Endodermal cell (in vitro differentiated cells): ENCODE data around the gene NLN. TPM values are rescaled to one million over a fixed set of nuclear protein-coding genes. Genes with fewer than 3 reads are reported as not detected.
"Not testable (repeated sequence)": the region's sequence is repeated elsewhere in the genome, so short reads cannot be mapped to it uniquely, and the experiment has no call there.

Source experiments
- DNase-seq: peaks from one replicate; pipeline ENCODE4 v3.0.0-alpha.2; 2017
- H3K27ac ChIP-seq: 2 replicates; pipeline ENCODE4 v1.5.1; 2013; ENCODE audit warnings: mild to moderate bottlenecking, low read depth, low read length, moderate library complexity
- H3K27me3 ChIP-seq: 2 replicates; pipeline ENCODE4 v1.6.1; 2013; ENCODE audit warnings: mild to moderate bottlenecking, low read length, moderate library complexity; ENCODE audit not compliant: insufficient read depth, control insufficient read depth, poor library complexity, severe bottlenecking
- H3K36me3 ChIP-seq: 2 replicates; pipeline ENCODE4 v1.7.0; 2013; ENCODE audit warnings: mild to moderate bottlenecking, low read length, moderate library complexity; ENCODE audit not compliant: control insufficient read depth, insufficient read depth
- H3K4me1 ChIP-seq: one replicate; pipeline ENCODE4 v1.7.0; 2013; ENCODE audit warnings: low read length; ENCODE audit not compliant: control insufficient read depth, insufficient read depth
- H3K4me3 ChIP-seq: 2 replicates; pipeline ENCODE4 v1.5.1; 2013; ENCODE audit warnings: mild to moderate bottlenecking, low read length, moderate library complexity
- H3K9ac ChIP-seq: 2 replicates; pipeline ENCODE4 v1.6.1; 2013; ENCODE audit warnings: mild to moderate bottlenecking, low read length, moderate library complexity; ENCODE audit not compliant: poor library complexity, severe bottlenecking; ENCODE audit errors: extremely low read depth
- H3K9me3 ChIP-seq: 2 replicates; pipeline ENCODE4 v1.6.1; 2013; ENCODE audit warnings: mild to moderate bottlenecking, low read length, moderate library complexity; ENCODE audit not compliant: control insufficient read depth
- H3K27ac Mint-ChIP-seq: 2 replicates; pipeline ENCODE4 v1.8.0; 2020; ENCODE audit warnings: mixed read lengths
- H3K27me3 Mint-ChIP-seq: 2 replicates; pipeline ENCODE4 v1.8.0; 2021; ENCODE audit warnings: mild to moderate bottlenecking, mixed read lengths; ENCODE audit not compliant: insufficient read depth
- H3K36me3 Mint-ChIP-seq: 2 replicates; pipeline ENCODE4 v1.8.0; 2020; ENCODE audit warnings: low read depth, mixed read lengths
- H3K4me1 Mint-ChIP-seq: 2 replicates; pipeline ENCODE4 v1.8.0; 2020; ENCODE audit warnings: mixed read lengths
- H3K4me3 Mint-ChIP-seq: 2 replicates; pipeline ENCODE4 v1.8.0; 2020; ENCODE audit warnings: mild to moderate bottlenecking, moderate library complexity, mixed read lengths
- H3K9me3 Mint-ChIP-seq: 2 replicates; pipeline ENCODE4 v1.8.0; 2020; ENCODE audit warnings: mild to moderate bottlenecking, mixed read lengths
- CTCF ChIP-seq: fragments of 200-600 bp; sonication (generic); conservative IDR thresholded peaks from 2 replicates; pipeline ENCODE4 v1.5.0; 2021; ENCODE audit warnings: antibody characterized with exemption, mild to moderate bottlenecking
- WGBS, 2 experiments: methylation state at CpG; one replicate each; pipeline versions ENCODE4 v1.1.5 to v1.1.7; 2013; ENCODE audit warnings: missing lambda C conversion rate in 2 of 2, mixed read lengths in 1 of 2; ENCODE audit not compliant: insufficient coverage in 1 of 2, insufficient read length in 1 of 2; 5-methylcytosine and 5-hydroxymethylcytosine counted together
- total RNA-seq, 2 donors: library from RNA; stranded (reverse); fragmentation: NEBNext Ultra II Directional in 1 of 2; extraction: Animal tissue kit (Norgen Biotek cat#: 25700) in 1 of 2; gene quantifications; 2 replicates in 1 of 2; 3 replicates in 1 of 2; pipeline ENCODE4 v1.2.1, GENCODE V29; 2021

Gene NLN
- total RNA-seq, 2 donors from 2014 or later = 110 to 136 TPM

GRCh38 chr5:65776441-65777141, 54.6 kb downstream of the NLN start:
- Mint-ChIP-seq H3K36me3 (peaks cover 48% of the 10 kb centered on the region), H3K9me3 (no peaks in the 10 kb centered on the region), H3K27me3 (no peaks in the 10 kb centered on the region), H3K4me3 (no peak overlapping the region), H3K27ac (no peak overlapping the region), H3K4me1 (peaks cover 3% of the 10 kb centered on the region)
- H3K9me3 ChIP-seq = no peaks in the 10 kb centered on the region
- no peak for TF ChIP-seq CTCF
- H3K27ac ChIP-seq = no peak overlapping the region
- H3K4me3 ChIP-seq = no peak overlapping the region
- no peaks in the 10 kb centered on the region for H3K27me3 ChIP-seq
- 80 to 93% methylated on average over 1 to 3 of the region's 3 CpGs for WGBS, 2 experiments
- no peak for DNase-seq
- peaks cover 8% of the 10 kb centered on the region for H3K4me1 ChIP-seq
- H3K36me3 ChIP-seq = peaks cover 42% of the 10 kb centered on the region
- no peak overlapping the region for H3K9ac ChIP-seq

GRCh38 chr5:65778126-65778525, 56.1 kb downstream of the NLN start:
- H3K9me3 Mint-ChIP-seq = no peaks in the 10 kb centered on the region

GRCh38 chr5:65779643-65780042, 57.6 kb downstream of the NLN start:
- Histone ChIP-seq H3K36me3 (peaks cover 57% of the 10 kb centered on the region), H3K27me3 (no peaks in the 10 kb centered on the region), H3K9me3 (no peaks in the 10 kb centered on the region), H3K27ac (no peak overlapping the region), H3K9ac (no peak overlapping the region), H3K4me3 (no peak overlapping the region), H3K4me1 (peaks cover 15% of the 10 kb centered on the region)
- no peak for DNase-seq
- TF ChIP-seq CTCF = no peak
- WGBS, 2 experiments = 89 to 92% methylated on average over 1 of the region's 1 CpG
- no peaks in the 10 kb centered on the region for H3K9me3 Mint-ChIP-seq
- no peaks in the 10 kb centered on the region for H3K27me3 Mint-ChIP-seq
- peaks cover 3% of the 10 kb centered on the region for H3K4me1 Mint-ChIP-seq
- no peak overlapping the region for H3K27ac Mint-ChIP-seq
- H3K36me3 Mint-ChIP-seq = peaks cover 61% of the 10 kb centered on the region
- no peak overlapping the region for H3K4me3 Mint-ChIP-seq

More at GRCh38 chr5:65778126-65778525, 56.1 kb downstream of the NLN start:
- no peak for DNase-seq
- H3K4me1 Mint-ChIP-seq = peaks cover 3% of the 10 kb centered on the region
- WGBS, 2 experiments = 73 to 100% methylated on average over 1 of the region's 1 CpG
- Histone ChIP-seq H3K9me3 (no peaks in the 10 kb centered on the region), H3K27me3 (no peaks in the 10 kb centered on the region), H3K4me1 (peaks cover 15% of the 10 kb centered on the region), H3K9ac (no peak overlapping the region), H3K4me3 (no peak overlapping the region), H3K27ac (no peak overlapping the region), H3K36me3 (peaks cover 54% of the 10 kb centered on the region)
- H3K4me3 Mint-ChIP-seq = no peak overlapping the region
- peaks cover 59% of the 10 kb centered on the region for H3K36me3 Mint-ChIP-seq
- no peak overlapping the region for H3K27ac Mint-ChIP-seq
- no peak for TF ChIP-seq CTCF
- H3K27me3 Mint-ChIP-seq = no peaks in the 10 kb centered on the region

GRCh38 chr5:65788296-65788695, 66.3 kb downstream of the NLN start:
- not testable (repeated sequence) for H3K4me1 Mint-ChIP-seq, DNase-seq, H3K4me3 Mint-ChIP-seq, H3K27ac Mint-ChIP-seq, H3K27ac ChIP-seq, H3K9ac ChIP-seq, H3K27me3 Mint-ChIP-seq, H3K9me3 ChIP-seq, H3K27me3 ChIP-seq, H3K4me3 ChIP-seq, H3K4me1 ChIP-seq, H3K9me3 Mint-ChIP-seq
- 91 to 100% methylated on average over 2 of the region's 2 CpGs for WGBS, 2 experiments
- H3K36me3 Mint-ChIP-seq = peaks cover 50% of the 10 kb centered on the region
- peaks cover 57% of the 10 kb centered on the region for H3K36me3 ChIP-seq
